HEK293 (cell line): Measurements from ENCODE around the gene GOLIM4.

ENCODE experiments used
- CTCF ChIA-PET: fragments of 350-600 bp; formaldehyde crosslinking; extraction: SDS; loops from one replicate; lab custom pipeline; 2021; ENCODE audit warnings: antibody characterized with exemption; lab: Yijun Ruan, JAX
- POLR2A ChIA-PET: fragments of 300-600 bp; formaldehyde crosslinking; extraction: SDS; loops from one replicate; lab custom pipeline; 2020; ENCODE audit warnings: antibody characterized with exemption, inconsistent platforms; lab: Yijun Ruan, JAX
- H3K27ac ChIP-seq: fragments of 200-500 bp; sonication (Bioruptor generic); 2 replicates; pipeline ENCODE4 v1.5.1; 2014; ENCODE audit warnings: low read depth, low read length, control low read depth, inconsistent platforms; ENCODE audit errors: extremely low read depth
- H3K36me3 ChIP-seq, 2 experiments: fragments of 200-500 bp in 1 of 2; sonication (Bioruptor generic) in 1 of 2; 1 replicate in 1 of 2; 2 replicates in 1 of 2; pipeline ENCODE4 v1.5.1; 2014 to 2017; ENCODE audit warnings: inconsistent platforms in 2 of 2, low read length in 2 of 2; ENCODE audit not compliant: control insufficient read depth in 2 of 2, insufficient read depth in 1 of 2
- H3K4me1 ChIP-seq: fragments of 200-500 bp; sonication (Bioruptor generic); 2 replicates; pipeline ENCODE4 v1.5.1; 2014; ENCODE audit warnings: mild to moderate bottlenecking, low read length, inconsistent platforms; ENCODE audit not compliant: control insufficient read depth, insufficient read depth
- H3K4me3 ChIP-seq: 2 replicates; pipeline ENCODE4 v1.5.1; 2011; ENCODE audit warnings: low read depth, mild to moderate bottlenecking, control low read depth, low read length, moderate library complexity
- H3K9me3 ChIP-seq: fragments of 200-500 bp; sonication (Bioruptor generic); 2 replicates; pipeline ENCODE4 v1.5.1; 2014; ENCODE audit warnings: low read depth, low read length, inconsistent platforms; ENCODE audit not compliant: control insufficient read depth, insufficient read depth
- EGR2 ChIP-seq: fragments of 450-650 bp; formaldehyde crosslinking; IDR thresholded peaks from 2 replicates; pipeline ENCODE4 v1.5.1; 2016; ENCODE audit warnings: low read depth, missing biosample characterization, missing genetic modification characterization
- FEZF1 ChIP-seq: fragments of 450-650 bp; formaldehyde crosslinking; IDR thresholded peaks from 2 replicates; pipeline ENCODE4 v1.5.1; 2016; ENCODE audit warnings: missing biosample characterization, missing genetic modification characterization
- GLIS2 ChIP-seq: fragments of 450-650 bp; formaldehyde crosslinking; IDR thresholded peaks from 2 replicates; pipeline ENCODE4 v1.5.1; 2016; ENCODE audit warnings: missing biosample characterization, missing genetic modification characterization
- KLF10 ChIP-seq: fragments of 450-650 bp; IDR thresholded peaks from 2 replicates; pipeline ENCODE4 v1.5.1; 2018; ENCODE audit warnings: missing biosample characterization, mild to moderate bottlenecking, missing genetic modification characterization
- KLF7 ChIP-seq: fragments of 450-650 bp; formaldehyde crosslinking; IDR thresholded peaks from 2 replicates; pipeline ENCODE4 v1.5.1; 2016; ENCODE audit warnings: missing biosample characterization, missing genetic modification characterization, borderline replicate concordance
- MEIS1 ChIP-seq: sonication (generic); formaldehyde crosslinking; IDR thresholded peaks from 2 replicates; pipeline ENCODE4 v1.8.1; 2022; ENCODE audit warnings: missing genetic modification reagents, mild to moderate bottlenecking, borderline replicate concordance
- PRDM4 ChIP-seq: fragments of 450-650 bp; formaldehyde crosslinking; IDR thresholded peaks from 2 replicates; pipeline ENCODE4 v1.5.1; 2017; ENCODE audit warnings: missing biosample characterization, missing genetic modification characterization
- YY2 ChIP-seq: fragments of 450-650 bp; formaldehyde crosslinking; IDR thresholded peaks from 2 replicates; pipeline ENCODE4 v1.5.1; 2016; ENCODE audit warnings: missing biosample characterization, missing genetic modification characterization
- ZBTB17 ChIP-seq: fragments of 450-650 bp; formaldehyde crosslinking; IDR thresholded peaks from 2 replicates; pipeline ENCODE4 v1.5.1; 2016; ENCODE audit warnings: missing biosample characterization, missing genetic modification characterization
- ZBTB21 ChIP-seq: fragments of 450-650 bp; formaldehyde crosslinking; IDR thresholded peaks from 2 replicates; pipeline ENCODE4 v1.5.1; 2017; ENCODE audit warnings: missing biosample characterization, missing genetic modification characterization
- ZBTB6 ChIP-seq: fragments of 450-650 bp; formaldehyde crosslinking; IDR thresholded peaks from 2 replicates; pipeline ENCODE4 v1.5.1; 2017; ENCODE audit warnings: missing biosample characterization, missing genetic modification characterization
- ZFHX2 ChIP-seq: fragments of 450-650 bp; formaldehyde crosslinking; conservative IDR thresholded peaks from 2 replicates; pipeline ENCODE4 v1.5.1; 2016; ENCODE audit warnings: missing biosample characterization, missing genetic modification characterization
- ZNF146 ChIP-seq: fragments of 450-650 bp; formaldehyde crosslinking; IDR thresholded peaks from 2 replicates; pipeline ENCODE4 v1.5.1; 2016; ENCODE audit warnings: missing biosample characterization, missing genetic modification characterization
- ZNF239 ChIP-seq: fragments of 450-650 bp; formaldehyde crosslinking; IDR thresholded peaks from 2 replicates; pipeline ENCODE4 v1.5.1; 2016; ENCODE audit warnings: missing biosample characterization, missing genetic modification characterization
- ZNF341 ChIP-seq: fragments of 450-650 bp; formaldehyde crosslinking; IDR thresholded peaks from 2 replicates; pipeline ENCODE4; 2016; ENCODE audit warnings: low read depth, missing biosample characterization, missing genetic modification characterization
- ZNF449 ChIP-seq: fragments of 450-650 bp; formaldehyde crosslinking; IDR thresholded peaks from 2 replicates; pipeline ENCODE4 v1.5.1; 2017; ENCODE audit warnings: missing biosample characterization, mild to moderate bottlenecking, missing genetic modification characterization, moderate library complexity
- ZNF521 ChIP-seq: fragments of 450-650 bp; formaldehyde crosslinking; IDR thresholded peaks from 2 replicates; pipeline ENCODE4 v1.5.1; 2017; ENCODE audit warnings: missing biosample characterization, mild to moderate bottlenecking, missing genetic modification characterization
- ZNF600 ChIP-seq: fragments of 450-650 bp; formaldehyde crosslinking; IDR thresholded peaks from 2 replicates; pipeline ENCODE4 v1.5.1; 2016; ENCODE audit warnings: missing biosample characterization, missing genetic modification characterization
- ZNF660 ChIP-seq: fragments of 450-650 bp; IDR thresholded peaks from 2 replicates; pipeline ENCODE4 v1.5.1; 2018; ENCODE audit warnings: missing biosample characterization, mild to moderate bottlenecking, missing genetic modification characterization
- ZNF707 ChIP-seq: fragments of 450-650 bp; formaldehyde crosslinking; IDR thresholded peaks from 2 replicates; pipeline ENCODE4 v1.5.1; 2016; ENCODE audit warnings: missing biosample characterization, missing genetic modification characterization
- ZNF785 ChIP-seq: fragments of 450-650 bp; formaldehyde crosslinking; IDR thresholded peaks from 2 replicates; pipeline ENCODE4 v1.5.1; 2016; ENCODE audit warnings: missing biosample characterization, missing genetic modification characterization
- ZNF792 ChIP-seq: fragments of 450-650 bp; formaldehyde crosslinking; IDR thresholded peaks from 2 replicates; pipeline ENCODE4 v1.5.1; 2016; ENCODE audit warnings: missing biosample characterization, missing genetic modification characterization
- ZSCAN30 ChIP-seq: fragments of 450-650 bp; IDR thresholded peaks from 2 replicates; pipeline ENCODE4 v1.5.1; 2018; ENCODE audit warnings: missing biosample characterization, mild to moderate bottlenecking, missing genetic modification characterization, moderate library complexity
- TF ChIP-seq, protein P1 (sequence below): IDR thresholded peaks from 2 replicates; pipeline ENCODE4 v1.6.1; 2011; ENCODE audit warnings: mild to moderate bottlenecking, low read depth, low read length, borderline replicate concordance
- TF ChIP-seq, protein P2 (sequence below): fragments of 450-650 bp; formaldehyde crosslinking; IDR thresholded peaks from 2 replicates; pipeline ENCODE4 v1.5.1; 2016; ENCODE audit warnings: missing biosample characterization, missing genetic modification characterization
- TF ChIP-seq, protein P3 (sequence below): fragments of 450-650 bp; formaldehyde crosslinking; IDR thresholded peaks from 2 replicates; pipeline ENCODE4 v1.5.1; 2016; ENCODE audit warnings: missing biosample characterization, missing genetic modification characterization

The GOLIM4 gene

GRCh38 chr3:168049367-168049974 is 46.3 kb downstream of the GOLIM4 start (continued):
- TF ChIP-seq ZNF785 (tag by site-specific recombination) (no peak), PRDM4 (tag by site-specific recombination) (peak; percentile 64), MEIS1 (CRISPR knock-in tag) (no peak), ZNF521 (tag by site-specific recombination) (no peak), FEZF1 (tag by site-specific recombination) (no peak), ZNF600 (tag by site-specific recombination) (0 out of 2 replicates have a peak, but pooled peaks have one; percentile 40), ZNF449 (tag by site-specific recombination) (peak; percentile 93), ZNF792 (tag by site-specific recombination) (no peak)

- Histone ChIP-seq H3K4me1 (0 out of 2 replicates have a peak, but pooled peaks cover 6% of the 10 kb centered on the region), H3K27ac (no peak overlapping the region; the same call in 1 of the 2 replicates), H3K36me3 (no peaks in the 10 kb centered on the region), H3K4me3 (no peak overlapping the region), H3K9me3 (no peaks in the 10 kb centered on the region)
- POLR2A ChIA-PET: no interaction called here
- CTCF ChIA-PET: interaction anchor here (0.6 to 4.2 kb wide), 17 partner anchors 8 to 1237 kb away, joined by 3 to 67 read pairs (median 4); no protein-coding TSS in a partner anchor
- TF ChIP-seq, protein P1, sequence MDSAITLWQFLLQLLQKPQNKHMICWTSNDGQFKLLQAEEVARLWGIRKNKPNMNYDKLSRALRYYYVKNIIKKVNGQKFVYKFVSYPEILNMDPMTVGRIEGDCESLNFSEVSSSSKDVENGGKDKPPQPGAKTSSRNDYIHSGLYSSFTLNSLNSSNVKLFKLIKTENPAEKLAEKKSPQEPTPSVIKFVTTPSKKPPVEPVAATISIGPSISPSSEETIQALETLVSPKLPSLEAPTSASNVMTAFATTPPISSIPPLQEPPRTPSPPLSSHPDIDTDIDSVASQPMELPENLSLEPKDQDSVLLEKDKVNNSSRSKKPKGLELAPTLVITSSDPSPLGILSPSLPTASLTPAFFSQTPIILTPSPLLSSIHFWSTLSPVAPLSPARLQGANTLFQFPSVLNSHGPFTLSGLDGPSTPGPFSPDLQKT: no peak
- no peak for TF ChIP-seq ZBTB21 (tag by site-specific recombination)
- TF ChIP-seq, protein P2, sequence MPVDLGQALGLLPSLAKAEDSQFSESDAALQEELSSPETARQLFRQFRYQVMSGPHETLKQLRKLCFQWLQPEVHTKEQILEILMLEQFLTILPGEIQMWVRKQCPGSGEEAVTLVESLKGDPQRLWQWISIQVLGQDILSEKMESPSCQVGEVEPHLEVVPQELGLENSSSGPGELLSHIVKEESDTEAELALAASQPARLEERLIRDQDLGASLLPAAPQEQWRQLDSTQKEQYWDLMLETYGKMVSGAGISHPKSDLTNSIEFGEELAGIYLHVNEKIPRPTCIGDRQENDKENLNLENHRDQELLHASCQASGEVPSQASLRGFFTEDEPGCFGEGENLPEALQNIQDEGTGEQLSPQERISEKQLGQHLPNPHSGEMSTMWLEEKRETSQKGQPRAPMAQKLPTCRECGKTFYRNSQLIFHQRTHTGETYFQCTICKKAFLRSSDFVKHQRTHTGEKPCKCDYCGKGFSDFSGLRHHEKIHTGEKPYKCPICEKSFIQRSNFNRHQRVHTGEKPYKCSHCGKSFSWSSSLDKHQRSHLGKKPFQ (tag by site-specific recombination): no peak
- TF ChIP-seq ZNF146: no peak
- TF ChIP-seq ZNF341: no peak
- TF ChIP-seq, protein P3, sequence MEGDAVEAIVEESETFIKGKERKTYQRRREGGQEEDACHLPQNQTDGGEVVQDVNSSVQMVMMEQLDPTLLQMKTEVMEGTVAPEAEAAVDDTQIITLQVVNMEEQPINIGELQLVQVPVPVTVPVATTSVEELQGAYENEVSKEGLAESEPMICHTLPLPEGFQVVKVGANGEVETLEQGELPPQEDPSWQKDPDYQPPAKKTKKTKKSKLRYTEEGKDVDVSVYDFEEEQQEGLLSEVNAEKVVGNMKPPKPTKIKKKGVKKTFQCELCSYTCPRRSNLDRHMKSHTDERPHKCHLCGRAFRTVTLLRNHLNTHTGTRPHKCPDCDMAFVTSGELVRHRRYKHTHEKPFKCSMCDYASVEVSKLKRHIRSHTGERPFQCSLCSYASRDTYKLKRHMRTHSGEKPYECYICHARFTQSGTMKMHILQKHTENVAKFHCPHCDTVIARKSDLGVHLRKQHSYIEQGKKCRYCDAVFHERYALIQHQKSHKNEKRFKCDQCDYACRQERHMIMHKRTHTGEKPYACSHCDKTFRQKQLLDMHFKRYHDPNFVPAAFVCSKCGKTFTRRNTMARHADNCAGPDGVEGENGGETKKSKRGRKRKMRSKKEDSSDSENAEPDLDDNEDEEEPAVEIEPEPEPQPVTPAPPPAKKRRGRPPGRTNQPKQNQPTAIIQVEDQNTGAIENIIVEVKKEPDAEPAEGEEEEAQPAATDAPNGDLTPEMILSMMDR (tag by site-specific recombination): no peak
- TF ChIP-seq ZSCAN30: no peak
- no peak for TF ChIP-seq ZBTB6 (tag by site-specific recombination)
- no peak for TF ChIP-seq KLF10
- TF ChIP-seq ZBTB17 (tag by site-specific recombination): peak; percentile 90
- TF ChIP-seq KLF7 (tag by site-specific recombination): no peak
- TF ChIP-seq YY2 (tag by site-specific recombination): no peak
- peak; percentile 46 for TF ChIP-seq EGR2 (tag by site-specific recombination)
- TF ChIP-seq ZNF660 (tag by site-specific recombination): no peak
- TF ChIP-seq ZFHX2 (tag by site-specific recombination): peak; percentile 65
- TF ChIP-seq ZNF239 (tag by site-specific recombination): no peak
- no peak for TF ChIP-seq ZNF707 (tag by site-specific recombination)
- no peak for TF ChIP-seq GLIS2 (tag by site-specific recombination)
Observed at GRCh38 chr3:168048414-168049330, 47.1 kb downstream of the GOLIM4 start.
